Heart left ventricle (tissue), 16 donors: ENCODE measurements around the gene ASB13. TPM values are rescaled to one million over a fixed set of nuclear protein-coding genes. Genes with fewer than 3 reads are reported as not detected.
"Not testable (repeated sequence)": the region's sequence is repeated elsewhere in the genome, so short reads cannot be mapped to it uniquely, and the experiment has no call there.

ENCODE experiments used
- ATAC-seq, 4 donors: fragments of 200-7000 bp; cut with Tn5 transposase; one replicate each; pipeline ENCODE4 v1.9.1; 2020 to 2022; ENCODE audit warnings: moderate library complexity in 4 of 4, mild to moderate bottlenecking in 3 of 4, moderate number of reproducible peaks in 1 of 4
- DNase-seq, 5 donors: peaks; one replicate each; pipeline ENCODE4 v3.0.0-alpha.2; 2020
- H3K27ac ChIP-seq, 12 donors: fragments of 200-600 bp; sonication (generic) in 4 of 12; one replicate each; pipeline versions ENCODE4 v1.5.0 to v1.8.0; 2016 to 2022; ENCODE audit warnings: mild to moderate bottlenecking in 2 of 12
- H3K27me3 ChIP-seq, 9 donors: fragments of 200-600 bp; sonication (generic) in 2 of 9; one replicate each; pipeline versions ENCODE4 v1.5.1 to v1.8.0; 2016 to 2022; ENCODE audit warnings: mild to moderate bottlenecking in 3 of 9
- H3K36me3 ChIP-seq, 9 donors: fragments of 200-600 bp; sonication (generic) in 2 of 9; one replicate each; pipeline versions ENCODE4 v1.5.0 to v1.8.0; 2018 to 2022; ENCODE audit warnings: mild to moderate bottlenecking in 2 of 9
- H3K4me1 ChIP-seq, 12 donors: fragments of 200-600 bp; sonication (generic) in 4 of 12; one replicate each; pipeline versions ENCODE4 v1.5.0 to v1.8.0; 2016 to 2022; ENCODE audit warnings: mild to moderate bottlenecking in 3 of 12
- H3K4me3 ChIP-seq, 12 donors: fragments of 200-600 bp; sonication (generic) in 4 of 12; one replicate each; pipeline versions ENCODE4 v1.5.0 to v1.8.0; 2017 to 2022; ENCODE audit warnings: mild to moderate bottlenecking in 9 of 12, moderate library complexity in 4 of 12
- H3K9me3 ChIP-seq, 12 donors: fragments of 200-600 bp; sonication (generic) in 4 of 12; one replicate each; pipeline versions ENCODE4 v1.5.0 to v1.8.0; 2016 to 2022; ENCODE audit warnings: mild to moderate bottlenecking in 1 of 12
- POLR2A ChIP-seq, 2 donors: fragments of 450-650 bp; IDR thresholded peaks; one replicate each; pipeline ENCODE4 v1.6.1; 2017; ENCODE audit warnings: antibody characterized with exemption in 2 of 2, mild to moderate bottlenecking in 2 of 2, moderate library complexity in 2 of 2
- WGBS, 4 donors: extraction: QIAGEN DNeasy Blood & Tissue Kit in 2 of 4; methylation state at CpG; one replicate each; pipeline versions ENCODE4 v1.1.5 to v1.1.7; 2013 to 2018; 5-methylcytosine and 5-hydroxymethylcytosine counted together
- intact Hi-C, 10 donors: fragments of 100-400 bp; cut with DNase I; formaldehyde crosslinking; loops; one replicate each; pipeline versions ENCODE4 v1.11.1 to v1.14.2; 2022
- polyA plus RNA-seq, 2 donors: library from polyadenylated mRNA; stranded (reverse); fragments of 200-250 nt; gene quantifications; one replicate each; pipeline ENCODE4 v1.2.3, GENCODE V29; 2013
- total RNA-seq, 9 donors: library from RNA; depleted of rRNA in 2 of 9; stranded (reverse); fragments of >200 nt in 2 of 9; fragmentation: NEBNext Ultra II Directional in 3 of 9; extraction: Animal tissue kit (Norgen Biotek cat#: 25700) in 3 of 9; gene quantifications; one replicate each; pipeline versions ENCODE4 v1.1.0 to v1.2.4, GENCODE V29; 2016 to 2023
- TF ChIP-seq, protein P1 (sequence below), 12 donors: fragments of 200-600 bp; sonication (generic) in 4 of 12; IDR thresholded peaks; one replicate each; pipeline versions ENCODE4 v1.5.0 to v1.8.0; 2018 to 2022; ENCODE audit warnings: antibody characterized with exemption in 12 of 12, mild to moderate bottlenecking in 5 of 12
- donor health status: ischemic (EF 13 %, LVEDD 7.1; RV severe dilation, severe dysfunction).
- donor health status: healthy with polysubstance abuse.
- donor health status: DM: no; HTN: yes; CAD: no.
- donor health status: DM: no; HTN: no; CAD: no.
- donor health status: ischemic (EF 25% LVEDD 6.9; RV normal size, moderate dysfunction).
- donor health status: ischemic (EF 25% LVEDD 5.7; RV mildly dilated, moderate dysfunction).
- donor health status: healthy.
- donor health status: DM: yes; HTN: yes; CAD: no.
- donor health status: ischemic (EF 35%, LVEDD 5.7; RV mildly dilated, moderate dysfunction).
- donor health status: nonischemic (EF 11% LVEDD 7.7; RV severe dilation, severe dysfunction).
- donor health status: DM: yes; HTN: yes; CAD: no.
- donor health status: PGD.
- donor health status: ischemic (EF 29% LVEDD 5.4; RV normal size, mild dysfunction).
- donor health status: nonischemic (EF 23%, LVEDD 6.1; RV moderate dilation, normal function).

The ASB13 gene
- total and polyA plus RNA-seq, 11 donors = 9.9 to 18.6 (median 13.3) TPM

DNA sequence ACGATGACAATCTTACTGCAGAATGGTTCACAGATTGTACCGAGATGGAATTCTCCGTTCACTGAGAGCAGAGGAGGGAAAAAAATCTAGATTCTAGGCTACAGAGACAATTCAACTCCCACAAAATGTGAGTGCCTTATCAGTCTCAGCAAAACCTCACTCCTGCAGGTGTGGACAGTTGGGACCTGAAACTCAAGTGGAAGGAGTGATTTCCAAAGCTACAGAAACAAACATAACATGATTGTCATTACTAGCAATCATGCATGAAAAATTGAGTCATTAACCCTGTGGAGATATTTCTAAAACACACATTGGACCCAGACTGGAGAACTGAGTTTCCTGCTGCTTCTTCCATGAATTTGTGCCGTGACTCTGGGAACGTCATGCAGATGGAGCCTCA, 71.3 kb downstream of the ASB13 start:
- Histone ChIP-seq H3K36me3 (no peaks in the 10 kb centered on the region), H3K4me1 (peaks cover 0 to 22% (median 6%) of the 10 kb centered on the region in 12 donors), H3K27me3 (no peaks in the 10 kb centered on the region), H3K9me3 (no peaks in the 10 kb centered on the region), H3K4me3 (no peak overlapping the region), H3K27ac (no peak overlapping the region)
- ATAC-seq (no peak), DNase-seq (no peak)
- intact Hi-C loops = no loop called here
- TF ChIP-seq, protein P1, sequence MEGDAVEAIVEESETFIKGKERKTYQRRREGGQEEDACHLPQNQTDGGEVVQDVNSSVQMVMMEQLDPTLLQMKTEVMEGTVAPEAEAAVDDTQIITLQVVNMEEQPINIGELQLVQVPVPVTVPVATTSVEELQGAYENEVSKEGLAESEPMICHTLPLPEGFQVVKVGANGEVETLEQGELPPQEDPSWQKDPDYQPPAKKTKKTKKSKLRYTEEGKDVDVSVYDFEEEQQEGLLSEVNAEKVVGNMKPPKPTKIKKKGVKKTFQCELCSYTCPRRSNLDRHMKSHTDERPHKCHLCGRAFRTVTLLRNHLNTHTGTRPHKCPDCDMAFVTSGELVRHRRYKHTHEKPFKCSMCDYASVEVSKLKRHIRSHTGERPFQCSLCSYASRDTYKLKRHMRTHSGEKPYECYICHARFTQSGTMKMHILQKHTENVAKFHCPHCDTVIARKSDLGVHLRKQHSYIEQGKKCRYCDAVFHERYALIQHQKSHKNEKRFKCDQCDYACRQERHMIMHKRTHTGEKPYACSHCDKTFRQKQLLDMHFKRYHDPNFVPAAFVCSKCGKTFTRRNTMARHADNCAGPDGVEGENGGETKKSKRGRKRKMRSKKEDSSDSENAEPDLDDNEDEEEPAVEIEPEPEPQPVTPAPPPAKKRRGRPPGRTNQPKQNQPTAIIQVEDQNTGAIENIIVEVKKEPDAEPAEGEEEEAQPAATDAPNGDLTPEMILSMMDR (IDR thresholded peaks at IDR 0.05) = no peak
- TF ChIP-seq POLR2A (IDR thresholded peaks at IDR 0.05) = no peak
- WGBS, 4 donors = 70 to 79% (median 74%) methylated on average over 5 of the region's 5 CpGs

DNA sequence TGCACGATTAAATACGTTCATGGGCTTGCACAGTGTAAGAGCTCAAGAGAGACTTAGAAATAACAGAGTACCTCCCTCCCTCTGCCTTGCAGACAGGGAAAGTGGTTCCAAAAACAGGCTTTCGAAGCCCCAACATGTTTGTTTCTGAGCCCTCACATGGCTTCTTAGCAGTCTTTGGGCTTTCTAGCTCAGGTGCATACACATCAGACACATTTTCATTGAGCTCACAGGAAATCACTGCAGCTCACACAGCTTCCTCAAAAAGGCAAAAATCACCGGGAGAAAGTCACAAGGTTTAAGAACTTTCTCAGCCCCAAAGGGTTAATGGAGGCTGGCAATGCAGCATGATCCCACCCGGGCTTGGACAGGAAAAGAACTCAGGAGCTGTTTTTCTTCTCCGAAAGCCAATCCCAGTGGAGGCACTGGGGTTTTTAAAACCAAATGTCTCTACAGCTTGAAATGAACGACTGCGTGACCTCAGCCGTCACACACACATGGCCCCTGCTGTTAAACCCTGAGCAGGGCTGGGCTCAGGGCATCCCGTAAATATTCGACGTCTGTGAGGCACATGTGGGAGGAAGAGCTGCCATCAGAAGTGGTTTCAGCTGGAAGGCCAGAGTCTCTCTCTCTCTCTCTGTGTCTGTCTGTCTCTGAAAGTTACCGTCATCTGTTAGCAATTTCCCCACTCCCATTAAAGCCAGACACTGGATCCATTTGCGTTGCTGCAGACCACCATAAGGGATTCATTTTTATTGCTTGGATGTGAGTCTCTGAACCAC, 71.9 kb downstream of the ASB13 start:
- H3K4me1 ChIP-seq = peaks cover 0 to 25% (median 6%) of the 10 kb centered on the region in 12 donors
- ATAC-seq (peak in 2 of 4 donors; percentile 36 to 55), DNase-seq (no peak)
- H3K36me3 ChIP-seq = no peaks in the 10 kb centered on the region
- intact Hi-C loops = no loop called here
- TF ChIP-seq POLR2A (IDR thresholded peaks at IDR 0.05) = no peak
- TF ChIP-seq, protein P1 (IDR thresholded peaks at IDR 0.05) = no peak
- peaks cover 0 to 3% (median 0%) of the 10 kb centered on the region in 9 donors for H3K27me3 ChIP-seq
- no peak overlapping the region for H3K4me3 ChIP-seq
- H3K9me3 ChIP-seq = no peaks in the 10 kb centered on the region
- H3K27ac ChIP-seq = no peak overlapping the region
- WGBS, 4 donors = 40 to 48% (median 44%) methylated on average over 14 of the region's 14 CpGs

DNA sequence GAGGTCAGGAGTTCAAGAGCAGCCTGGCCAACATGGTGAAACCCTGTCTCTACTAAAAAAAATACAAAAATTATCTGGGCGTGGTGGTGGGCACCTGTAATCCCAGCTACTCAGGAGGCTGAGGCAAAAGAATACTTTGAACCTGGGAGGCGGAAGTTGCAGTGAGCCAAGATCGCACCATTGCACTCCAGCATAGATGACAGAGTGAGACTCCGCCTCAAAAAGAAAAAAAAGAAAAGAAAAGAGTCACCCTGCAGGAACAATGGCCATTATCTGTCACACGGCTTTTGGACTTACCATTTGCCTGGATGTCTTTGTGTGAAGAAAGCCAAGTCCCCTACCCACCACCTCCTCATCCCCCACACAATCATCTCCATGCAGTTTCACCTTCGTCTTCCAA, 73.0 kb downstream of the ASB13 start:
- H3K9me3 ChIP-seq, ATAC-seq, H3K27me3 ChIP-seq, DNase-seq, H3K36me3 ChIP-seq, H3K4me3 ChIP-seq, intact Hi-C loops, H3K27ac ChIP-seq: not testable (repeated sequence)
- WGBS, 4 donors = 89 to 95% (median 92%) methylated on average over 6 of the region's 6 CpGs
- H3K4me1 ChIP-seq = peaks cover 0 to 26% (median 6%) of the 10 kb centered on the region in 12 donors

DNA sequence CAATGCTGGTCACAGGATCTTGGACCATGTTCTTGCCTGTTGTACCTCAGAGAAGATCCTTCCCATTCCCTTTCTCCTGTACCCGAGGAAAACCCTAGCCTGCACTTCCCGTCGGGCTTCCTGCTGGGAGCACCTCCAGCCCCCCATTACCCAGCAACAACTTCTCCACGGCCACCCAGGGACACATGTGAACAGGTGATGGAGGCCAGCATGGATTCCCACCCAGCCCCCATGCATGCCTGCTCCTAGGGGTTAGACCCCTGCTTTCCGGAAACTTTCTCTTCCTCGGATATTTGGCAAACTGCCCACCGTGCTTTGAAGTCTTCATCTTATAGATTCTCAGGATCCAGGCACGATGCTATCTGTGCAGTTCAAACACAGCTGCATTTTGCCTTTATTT, 74.3 kb downstream of the ASB13 start:
- no peaks in the 10 kb centered on the region for H3K9me3 ChIP-seq
- peaks cover 0 to 36% (median 13%) of the 10 kb centered on the region in 12 donors for H3K4me1 ChIP-seq
- H3K27ac ChIP-seq = no peak overlapping the region
- H3K36me3 ChIP-seq = no peaks in the 10 kb centered on the region
- no peak overlapping the region for H3K4me3 ChIP-seq
- WGBS, 4 donors = 73 to 82% (median 76%) methylated on average over 7 to 8 of the region's 8 CpGs
- H3K27me3 ChIP-seq = peaks cover 0 to 5% (median 0%) of the 10 kb centered on the region in 9 donors
- TF ChIP-seq POLR2A (IDR thresholded peaks at IDR 0.05) = no peak
- TF ChIP-seq, protein P1 (IDR thresholded peaks at IDR 0.05) = no peak
- intact Hi-C loops = no loop called here
- DNase-seq (peak in 1 of 5 donors; percentile 8), ATAC-seq (no peak)
